SHP77 treated with DMSO at 0.1 percent for 48 hours (cell line): ENCODE measurements around the gene APOBEC3B.
"Not testable (repeated sequence)": the region's sequence is repeated elsewhere in the genome, so short reads cannot be mapped to it uniquely, and the experiment has no call there.

Experiments
- DNase-seq: peaks from one replicate; lab custom pipeline; 2025; lab: John Stamatoyannopoulos, UW

APOBEC3B gene

GRCh38 chr22:38951734-38952133 lies 30.4 kb upstream of the APOBEC3B start:
- no peak for DNase-seq

GRCh38 chr22:38952281-38952993 lies 29.7 kb upstream of the APOBEC3B start:
- DNase-seq = no peak

- no peak for DNase-seq
Measured at GRCh38 chr22:38953091-38953490, 29.1 kb upstream of the APOBEC3B start.

- no peak for DNase-seq
Measured at GRCh38 chr22:38953577-38954413, 28.4 kb upstream of the APOBEC3B start.

- DNase-seq = no peak
Measured at GRCh38 chr22:38954414-38955043, 27.6 kb upstream of the APOBEC3B start.

GRCh38 chr22:38955250-38955905 lies 26.8 kb upstream of the APOBEC3B start:
- DNase-seq = no peak

- DNase-seq = no peak
Measured at GRCh38 chr22:38955926-38956325, 26.2 kb upstream of the APOBEC3B start.

GRCh38 chr22:38956551-38956950 lies 25.6 kb upstream of the APOBEC3B start:
- DNase-seq = no peak

GRCh38 chr22:38957046-38957770 lies 24.9 kb upstream of the APOBEC3B start, which contains the start of gene APOBEC3A:
TSS of gene APOBEC3A (plus strand) at chr22:38957609. CDS start at chr22:38957692, 83 bp downstream.
- no peak for DNase-seq

GRCh38 chr22:38957808-38958650 lies 24.1 kb upstream of the APOBEC3B start:
- DNase-seq = no peak

GRCh38 chr22:38958651-38958943 lies 23.6 kb upstream of the APOBEC3B start:
- not testable (repeated sequence) for DNase-seq

- DNase-seq = no peak
Measured at GRCh38 chr22:38959590-38959989, 22.6 kb upstream of the APOBEC3B start.

- DNase-seq = not testable (repeated sequence)
Measured at GRCh38 chr22:38960673-38961072, 21.5 kb upstream of the APOBEC3B start.

GRCh38 chr22:38963291-38963738 lies 18.8 kb upstream of the APOBEC3B start:
- peak; percentile 18 for DNase-seq

GRCh38 chr22:38963872-38964271 lies 18.3 kb upstream of the APOBEC3B start:
- DNase-seq = no peak

GRCh38 chr22:38964306-38964705 lies 17.8 kb upstream of the APOBEC3B start:
- no peak for DNase-seq

- no peak for DNase-seq
Measured at GRCh38 chr22:38964989-38965388, 17.2 kb upstream of the APOBEC3B start.

GRCh38 chr22:38965614-38966379 lies 16.4 kb upstream of the APOBEC3B start:
- DNase-seq = no peak

GRCh38 chr22:38966380-38966702 lies 15.8 kb upstream of the APOBEC3B start:
- no peak for DNase-seq

GRCh38 chr22:38966942-38967341 lies 15.2 kb upstream of the APOBEC3B start:
- no peak for DNase-seq
